ENCODE measurements around the gene TGM2. TPM values are rescaled to one million over a fixed set of nuclear protein-coding genes. Genes with fewer than 3 reads are reported as not detected.

Gene TGM2
- total RNA-seq, 1 donor from 2014 or later = 92.8 TPM

- Histone ChIP-seq H3K9me3 (no peaks in the 10 kb centered on the region), H3K27me3 (no peaks in the 10 kb centered on the region), H3K4me3 (no peak overlapping the region), H3K27ac (peak overlapping the region; percentile 72), H3K4me1 (peaks cover 68% of the 10 kb centered on the region), H3K36me3 (peaks cover 0 to 1% of the 10 kb centered on the region in 2 donors)
- DNase-seq (ENCODE audit: extremely low spot score in 2 of 2) = no peak
- TF ChIP-seq POLR2AphosphoS5 (IDR thresholded peaks at IDR 0.05; ENCODE audit: insufficient read depth in 1 of 2, low read depth in 1 of 2) = no peak
- TF ChIP-seq, protein P1, sequence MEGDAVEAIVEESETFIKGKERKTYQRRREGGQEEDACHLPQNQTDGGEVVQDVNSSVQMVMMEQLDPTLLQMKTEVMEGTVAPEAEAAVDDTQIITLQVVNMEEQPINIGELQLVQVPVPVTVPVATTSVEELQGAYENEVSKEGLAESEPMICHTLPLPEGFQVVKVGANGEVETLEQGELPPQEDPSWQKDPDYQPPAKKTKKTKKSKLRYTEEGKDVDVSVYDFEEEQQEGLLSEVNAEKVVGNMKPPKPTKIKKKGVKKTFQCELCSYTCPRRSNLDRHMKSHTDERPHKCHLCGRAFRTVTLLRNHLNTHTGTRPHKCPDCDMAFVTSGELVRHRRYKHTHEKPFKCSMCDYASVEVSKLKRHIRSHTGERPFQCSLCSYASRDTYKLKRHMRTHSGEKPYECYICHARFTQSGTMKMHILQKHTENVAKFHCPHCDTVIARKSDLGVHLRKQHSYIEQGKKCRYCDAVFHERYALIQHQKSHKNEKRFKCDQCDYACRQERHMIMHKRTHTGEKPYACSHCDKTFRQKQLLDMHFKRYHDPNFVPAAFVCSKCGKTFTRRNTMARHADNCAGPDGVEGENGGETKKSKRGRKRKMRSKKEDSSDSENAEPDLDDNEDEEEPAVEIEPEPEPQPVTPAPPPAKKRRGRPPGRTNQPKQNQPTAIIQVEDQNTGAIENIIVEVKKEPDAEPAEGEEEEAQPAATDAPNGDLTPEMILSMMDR (IDR thresholded peaks at IDR 0.05) = no peak
- TF ChIP-seq POLR2A (IDR thresholded peaks at IDR 0.05) = no peak
- intact Hi-C loops (cut with DNase I) = no loop called here
These were observed 9.3 kb downstream of the TGM2 start for GRCh38 chr20:38155811-38156210.

DNA sequence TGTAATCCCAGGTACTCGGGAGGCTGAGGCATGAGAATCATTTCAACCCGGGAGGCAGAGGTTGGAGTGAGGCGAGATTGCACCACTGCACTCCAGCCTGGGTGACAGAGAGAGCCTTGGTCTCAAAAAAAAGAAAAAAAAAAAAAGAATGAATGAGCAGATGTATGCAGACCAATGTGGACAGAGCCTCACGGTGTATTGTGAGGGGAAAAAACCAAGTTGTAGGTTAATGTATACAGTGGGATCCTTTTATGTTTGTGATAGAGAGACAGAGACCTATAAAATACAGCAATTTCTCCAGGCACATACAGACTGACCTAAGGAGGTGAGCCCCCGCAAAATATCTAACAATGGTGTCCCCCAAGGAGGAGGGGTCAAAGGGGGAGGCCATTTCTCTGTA is 11.7 kb downstream of the TGM2 start:
- peaks cover 52% of the 10 kb centered on the region for H3K4me1 ChIP-seq
- no peaks in the 10 kb centered on the region for H3K9me3 ChIP-seq
- peak overlapping the region; percentile 80 for H3K27ac ChIP-seq
- TF ChIP-seq, protein P1 (IDR thresholded peaks at IDR 0.05) = no peak
- TF ChIP-seq POLR2A (IDR thresholded peaks at IDR 0.05) = no peak
- TF ChIP-seq POLR2AphosphoS5 (IDR thresholded peaks at IDR 0.05; ENCODE audit: insufficient read depth in 1 of 2, low read depth in 1 of 2) = no peak
- intact Hi-C loops (cut with DNase I) = no loop called here
- DNase-seq (ENCODE audit: extremely low spot score in 2 of 2) = no peak
- peaks cover 0 to 11% of the 10 kb centered on the region in 2 donors for H3K36me3 ChIP-seq
- no peaks in the 10 kb centered on the region for H3K27me3 ChIP-seq
- no peak overlapping the region for H3K4me3 ChIP-seq

DNA sequence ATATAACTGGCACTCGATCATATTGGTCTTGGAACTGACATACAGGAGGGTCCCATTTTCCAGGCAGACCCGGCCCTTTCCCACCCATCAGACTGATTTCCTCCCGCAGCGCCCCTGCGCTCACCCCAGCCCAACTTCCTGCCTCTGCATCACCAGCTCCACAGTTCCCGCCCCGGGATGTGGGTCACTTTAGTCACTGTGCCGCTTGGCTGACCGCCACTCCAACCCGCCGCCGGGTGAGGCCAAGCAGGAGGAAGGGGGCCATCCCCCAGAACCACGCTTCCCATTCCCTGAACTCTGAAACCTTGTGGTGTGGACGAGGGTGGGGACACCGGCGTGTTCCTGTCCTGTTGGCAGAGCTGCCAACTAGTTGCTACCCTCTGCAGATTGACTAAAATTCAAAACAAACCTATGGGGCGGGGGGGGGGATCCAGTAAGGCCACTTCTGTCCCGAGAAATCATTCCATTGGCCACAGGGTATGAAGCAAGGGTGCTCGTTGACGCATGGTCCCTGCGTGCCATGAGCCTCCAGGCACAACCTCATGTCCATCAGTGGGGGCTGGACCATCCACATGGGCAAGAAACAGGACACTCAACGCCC is 12.3 kb downstream of the TGM2 start:
- TF ChIP-seq POLR2AphosphoS5 (IDR thresholded peaks at IDR 0.05; ENCODE audit: insufficient read depth in 1 of 2, low read depth in 1 of 2) = peak in 1 of 2 donors; percentile 78
- TF ChIP-seq, protein P1 (IDR thresholded peaks at IDR 0.05) = no peak
- Histone ChIP-seq H3K9me3 (no peaks in the 10 kb centered on the region), H3K36me3 (peaks cover 0 to 11% of the 10 kb centered on the region in 2 donors), H3K4me1 (peaks cover 45% of the 10 kb centered on the region), H3K27me3 (no peaks in the 10 kb centered on the region), H3K27ac (peak overlapping the region; percentile 80), H3K4me3 (no peak overlapping the region)
- DNase-seq (ENCODE audit: extremely low spot score in 2 of 2) = no peak
- intact Hi-C loops (cut with DNase I) = no loop called here

- no peaks in the 10 kb centered on the region for H3K9me3 ChIP-seq
- H3K27me3 ChIP-seq = no peaks in the 10 kb centered on the region
- no peak for TF ChIP-seq POLR2A (IDR thresholded peaks at IDR 0.05)
- no peak for TF ChIP-seq POLR2AphosphoS5 (IDR thresholded peaks at IDR 0.05; ENCODE audit: insufficient read depth in 1 of 2, low read depth in 1 of 2)
- TF ChIP-seq, protein P1 (IDR thresholded peaks at IDR 0.05) = no peak
- no peak overlapping the region for H3K4me3 ChIP-seq
- peak overlapping the region; percentile 80 for H3K27ac ChIP-seq
- DNase-seq (ENCODE audit: extremely low spot score in 2 of 2) = no peak
- H3K4me1 ChIP-seq = peaks cover 40% of the 10 kb centered on the region
- H3K36me3 ChIP-seq = peaks cover 0 to 11% of the 10 kb centered on the region in 2 donors
- intact Hi-C loops (cut with DNase I) = no loop called here
These were observed 12.9 kb downstream of the TGM2 start for GRCh38 chr20:38152175-38152620.

- no peak for DNase-seq (ENCODE audit: extremely low spot score in 2 of 2)
- TF ChIP-seq, protein P1 (IDR thresholded peaks at IDR 0.05) = no peak
- TF ChIP-seq POLR2A (IDR thresholded peaks at IDR 0.05) = no peak
- TF ChIP-seq POLR2AphosphoS5 (IDR thresholded peaks at IDR 0.05; ENCODE audit: insufficient read depth in 1 of 2, low read depth in 1 of 2) = no peak
- peak overlapping the region; percentile 80 for H3K27ac ChIP-seq
These were observed 13.6 kb downstream of the TGM2 start for GRCh38 chr20:38151455-38151854.

More at GRCh38 chr20:38151455-38151854, 13.6 kb downstream of the TGM2 start:
- Histone ChIP-seq H3K36me3 (peaks cover 0 to 11% of the 10 kb centered on the region in 2 donors), H3K4me3 (no peak overlapping the region), H3K4me1 (peaks cover 32% of the 10 kb centered on the region), H3K9me3 (no peaks in the 10 kb centered on the region), H3K27me3 (no peaks in the 10 kb centered on the region)
- intact Hi-C loops (cut with DNase I) = no loop called here
